Endothelial cell of umbilical vein (primary cell): ENCODE data around the gene AIRE. TPM values are rescaled to one million over a fixed set of nuclear protein-coding genes. Genes with fewer than 3 reads are reported as not detected.

Experiments used
- BruUV-seq: library from RNA; stranded (reverse); fragments of 400-500 nt; replicated peaks from 2 replicates; lab custom pipeline; 2021; lab: Mats Ljungman, UMichigan
- CTCF ChIA-PET: fragments of 300-600, 350-600 bp; sonication (Branson Sonifier 250); formaldehyde crosslinking; loops from one replicate; lab custom pipeline; 2021; ENCODE audit warnings: antibody characterized with exemption, inconsistent platforms; lab: Charles Lee
- POLR2A ChIA-PET: fragments of 300-600, 350-600 bp; sonication (Branson Sonifier 250); formaldehyde crosslinking; loops from one replicate; lab custom pipeline; 2021; ENCODE audit warnings: antibody characterized with exemption, inconsistent platforms; lab: Charles Lee
- DNase-seq: peaks from one replicate; pipeline ENCODE4 v3.0.0-alpha.2; 2011; ENCODE audit warnings: low read depth, low spot score
- FAIRE-seq: peaks from 2 replicates; lab custom pipeline; 2011; peaks lifted over from hg19 to GRCh38; lab: Jason Lieb, UNC
- H2AFZ ChIP-seq: 2 replicates; pipeline ENCODE4 v1.6.0; 2012; ENCODE audit warnings: low read depth, low read length, control low read depth, inconsistent platforms
- H3K27ac ChIP-seq: 2 replicates; pipeline ENCODE4 v1.5.1; 2011; ENCODE audit warnings: low read depth, mild to moderate bottlenecking, control low read depth, low read length, moderate library complexity; ENCODE audit not compliant: insufficient read depth
- H3K27me3 ChIP-seq, 2 experiments: 2 replicates each; pipeline versions ENCODE4 v1.6.0 to v1.6.1; 2011; ENCODE audit warnings: low read length in 2 of 2, mixed read lengths in 1 of 2; ENCODE audit not compliant: control insufficient read depth in 2 of 2, insufficient read depth in 2 of 2
- H3K36me3 ChIP-seq, 2 experiments: 2 replicates in 1 of 2; 3 replicates in 1 of 2; pipeline ENCODE4 v1.5.1; 2011; ENCODE audit warnings: low read length in 2 of 2, mild to moderate bottlenecking in 1 of 2, moderate library complexity in 1 of 2; ENCODE audit not compliant: control insufficient read depth in 2 of 2, insufficient read depth in 2 of 2; ENCODE audit errors: extremely low read depth in 1 of 2
- H3K4me1 ChIP-seq: 3 replicates; pipeline ENCODE4 v1.5.1; 2011; ENCODE audit warnings: mild to moderate bottlenecking, low read length; ENCODE audit not compliant: control insufficient read depth, insufficient read depth; ENCODE audit errors: extremely low read depth
- H3K4me2 ChIP-seq: 2 replicates; pipeline ENCODE4 v1.6.1; 2011; ENCODE audit warnings: low read length, control low read depth, mixed read lengths; ENCODE audit not compliant: insufficient read depth
- H3K4me3 ChIP-seq, 3 experiments: fragments of 200-600 bp in 1 of 3; sonication (generic), shearing (Covaris generic) in 1 of 3; replicated peaks in 1 of 3; 2 replicates each; pipeline ENCODE4 v1.5.1; 2011 to 2016; ENCODE audit warnings: control low read depth in 3 of 3, low read length in 3 of 3, mild to moderate bottlenecking in 2 of 3, inconsistent platforms in 1 of 3, low read depth in 1 of 3, moderate library complexity in 1 of 3; ENCODE audit not compliant: insufficient read depth in 1 of 3
- H3K79me2 ChIP-seq: 2 replicates; pipeline ENCODE4 v1.6.0; 2012; ENCODE audit warnings: low read length, inconsistent platforms; ENCODE audit not compliant: control insufficient read depth, insufficient read depth
- H3K9ac ChIP-seq: replicated peaks from 2 replicates; pipeline ENCODE3; 2011; ENCODE audit warnings: low read length, control low read depth; ENCODE audit not compliant: insufficient read depth; ENCODE audit errors: extremely low read depth
- H3K9me1 ChIP-seq: replicated peaks from 3 replicates; pipeline ENCODE4 v1.6.0; 2011; ENCODE audit warnings: mild to moderate bottlenecking, low read length; ENCODE audit not compliant: control insufficient read depth, insufficient read depth; ENCODE audit errors: extremely low read depth
- H3K9me3 ChIP-seq: replicated peaks from 2 replicates; pipeline ENCODE4 v1.5.1; 2012; ENCODE audit warnings: low read length, inconsistent platforms; ENCODE audit not compliant: control insufficient read depth, insufficient read depth
- H4K20me1 ChIP-seq: replicated peaks from 2 replicates; pipeline ENCODE3; 2011; ENCODE audit warnings: mild to moderate bottlenecking, low read length; ENCODE audit not compliant: control insufficient read depth, insufficient read depth; ENCODE audit errors: extremely low read depth
- CTCF ChIP-seq, 2 donors: IDR thresholded peaks; 1 replicate in 1 of 2; 2 replicates in 1 of 2; pipeline ENCODE4 v1.5.1; 2011; ENCODE audit warnings: low read length in 2 of 2, mild to moderate bottlenecking in 2 of 2, moderate library complexity in 2 of 2, control low read depth in 1 of 2, inconsistent platforms in 1 of 2, low read depth in 1 of 2; ENCODE audit not compliant: insufficient read depth in 1 of 2; ENCODE audit errors: extremely low read depth in 1 of 2
- EZH2 ChIP-seq: IDR thresholded peaks from 2 replicates; pipeline ENCODE4 v1.6.1; 2012; ENCODE audit warnings: borderline replicate concordance, low read depth, mild to moderate bottlenecking, moderate library complexity, low read length, inconsistent platforms; ENCODE audit not compliant: severe bottlenecking
- FOS ChIP-seq: IDR thresholded peaks from 2 replicates; pipeline ENCODE4 v1.6.1; 2011; ENCODE audit warnings: mild to moderate bottlenecking, low read length, moderate library complexity, borderline replicate concordance; ENCODE audit not compliant: insufficient read depth
- GATA2 ChIP-seq: IDR thresholded peaks from 2 replicates; pipeline ENCODE4 v1.7.0; 2011; ENCODE audit warnings: low read depth, mild to moderate bottlenecking, moderate library complexity, mixed read lengths, low read length; ENCODE audit not compliant: insufficient read length, insufficient read depth
- JUN ChIP-seq: IDR thresholded peaks from 2 replicates; pipeline ENCODE4 v1.6.1; 2011; ENCODE audit warnings: borderline replicate concordance, low read depth; ENCODE audit not compliant: insufficient read length, insufficient read depth
- MAX ChIP-seq: IDR thresholded peaks from 2 replicates; pipeline ENCODE4 v1.6.1; 2011; ENCODE audit not compliant: insufficient read depth, insufficient read length
- MYC ChIP-seq: IDR thresholded peaks from one replicate; pipeline ENCODE4 v1.6.1; 2011; ENCODE audit warnings: mild to moderate bottlenecking, low read depth, low read length
- POLR2A ChIP-seq: IDR thresholded peaks from 2 replicates; pipeline ENCODE4 v1.6.1; 2012; ENCODE audit warnings: low read depth, mild to moderate bottlenecking, control low read depth, low read length
- POLR2AphosphoS5 ChIP-seq: IDR thresholded peaks from 2 replicates; pipeline ENCODE4 v1.6.1; 2012; ENCODE audit warnings: low read depth, mild to moderate bottlenecking, control low read depth, low read length, moderate library complexity; ENCODE audit not compliant: insufficient read depth
- dilution Hi-C: fragments of 300-500 bp; cut with MboI; formaldehyde crosslinking; loops from one replicate; pipeline ENCODE4 v1.15.0; 2019; ENCODE audit warnings: low sequenced_read_pairs; ENCODE audit not compliant: extremely low pct_ligation_motif_present
- intact Hi-C: fragments of 100-400 bp; cut with micrococcal nuclease; formaldehyde crosslinking; loops from one replicate; pipeline ENCODE4 v1.10.0; 2022
- polyA plus RNA-seq, 4 experiments: library from polyadenylated mRNA; depleted of rRNA in 3 of 4; stranded (reverse) in 3 of 4; unstranded in 1 of 4; fragments of >200 nt; gene quantifications; 2 replicates each; pipeline versions ENCODE4 v1.2.1 to v1.2.3, GENCODE V29; 2011 to 2012; ENCODE audit warnings: missing spikeins in 1 of 4
- total RNA-seq: library from RNA; stranded (reverse); gene quantifications from 2 replicates; pipeline ENCODE4 v1.2.3, GENCODE V29; 2021

The AIRE gene
- total and polyA plus RNA-seq, 2 donors (not counting 3 experiments of a cell fraction or from before 2014, with no cell fraction given): 0.04 to 0.11 TPM

- no peaks in the 10 kb centered on the region for H3K9me1 ChIP-seq
- CTCF ChIA-PET: no interaction called here
- H3K9ac ChIP-seq: no peak overlapping the region
- H3K79me2 ChIP-seq: no peaks in the 10 kb centered on the region
- H3K27ac ChIP-seq: no peak overlapping the region
- dilution Hi-C loops (no loop called here), intact Hi-C loops (no loop called here)
- DNase-seq (no peak), FAIRE-seq (no peak)
- H2AFZ ChIP-seq: no peak overlapping the region
- no peaks in the 10 kb centered on the region for H4K20me1 ChIP-seq
- no TSS peak for BruUV-seq
- H3K4me3 ChIP-seq: no peak overlapping the region
- H3K27me3 ChIP-seq: no peaks in the 10 kb centered on the region
- no peaks in the 10 kb centered on the region for H3K4me1 ChIP-seq
- no peak overlapping the region for H3K4me2 ChIP-seq
- POLR2A ChIA-PET: no interaction called here
- TF ChIP-seq MAX (no peak), POLR2AphosphoS5 (no peak), FOS (no peak), JUN (no peak), POLR2A (no peak), MYC (no peak), EZH2 (no peak), CTCF (IDR thresholded peaks at IDR 0.05; ENCODE audit: extremely low read depth in 1 of 2, insufficient read depth in 1 of 2, low read depth in 1 of 2, low read length in 2 of 2) (no peak), GATA2 (no peak)
- H3K36me3 ChIP-seq: peaks cover 5 to 46% of the 10 kb centered on the region in 2 experiments
- H3K9me3 ChIP-seq: no peaks in the 10 kb centered on the region
These were observed 37.9 kb downstream of the AIRE start for GRCh38 chr21:44323591-44323990.
